ENCODE measurements around the gene ATP5IF1. TPM values are rescaled to one million over a fixed set of nuclear protein-coding genes. Genes with fewer than 3 reads are reported as not detected.
A peak's percentile ranks its signal among the peaks of the same experiment; 100 is the strongest.

ATP5IF1 gene
- total RNA-seq, 2 donors from 2014 or later = 125 to 195 TPM

DNA sequence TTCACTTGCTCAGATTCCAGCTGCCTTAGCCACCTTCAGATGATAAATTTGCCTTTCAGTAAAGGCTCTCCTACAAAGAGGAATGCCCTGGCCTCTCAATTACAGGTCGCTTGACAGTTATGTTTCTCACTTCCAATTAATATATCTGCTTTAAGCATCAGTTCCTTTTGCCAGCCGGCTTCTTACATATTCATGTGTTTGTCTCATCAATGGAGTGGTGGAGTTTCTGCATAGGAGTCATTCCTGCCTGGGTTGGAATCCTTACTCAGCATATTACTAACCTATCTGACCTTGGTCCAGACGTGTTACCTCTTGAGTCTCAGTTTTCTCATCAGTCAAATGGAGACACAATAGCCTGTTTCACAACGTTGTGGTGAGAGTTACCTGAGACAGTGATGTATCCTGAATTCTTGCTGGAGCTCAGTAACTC, 14.0 kb downstream of the ATP5IF1 start:
- no peaks in the 10 kb centered on the region for H3K9me3 Mint-ChIP-seq
- no peak for DNase-seq (ENCODE audit: low spot score in 2 of 2)
- H3K27ac Mint-ChIP-seq = peak overlapping the region; percentile 77 to 97
- H3K36me3 Mint-ChIP-seq = peaks cover 0 to 6% of the 10 kb centered on the region in 2 donors
- ATAC-seq = no peak

DNA sequence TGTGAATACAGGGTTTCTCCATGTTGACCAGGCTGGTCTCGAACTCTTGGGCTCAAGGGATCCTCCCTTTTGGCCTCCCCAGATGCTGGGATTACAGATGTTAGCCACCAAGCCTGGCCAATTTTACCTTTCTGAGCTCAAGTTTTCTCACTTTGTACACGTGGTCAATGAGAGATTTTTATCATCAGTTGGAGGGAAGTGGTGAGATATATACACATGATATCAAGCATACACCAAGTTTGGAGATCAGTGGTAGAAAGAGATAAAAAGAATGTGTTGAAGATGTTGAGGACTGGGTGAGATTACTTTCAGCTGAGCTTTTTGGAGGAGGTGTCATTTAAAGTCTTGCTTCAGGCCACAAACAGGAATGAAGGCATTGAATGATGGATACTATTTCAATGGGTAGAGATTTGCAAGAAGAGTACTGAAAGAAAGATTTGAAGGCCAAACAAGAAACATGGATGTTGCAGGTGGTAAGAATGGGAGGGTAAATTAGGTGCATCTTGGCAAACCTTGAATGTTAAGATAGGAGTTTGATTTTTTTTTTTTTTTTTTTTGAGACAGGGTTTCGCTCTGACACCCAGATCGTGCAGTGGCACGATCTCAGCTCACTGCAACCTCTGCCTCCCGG, 20.4 kb downstream of the ATP5IF1 start:
- peak overlapping the region; percentile 58 to 99 for H3K27ac Mint-ChIP-seq
- H3K36me3 Mint-ChIP-seq = peaks cover 7 to 13% of the 10 kb centered on the region in 2 donors
- ATAC-seq = no peak
- DNase-seq (ENCODE audit: low spot score in 2 of 2) = no peak
- H3K9me3 Mint-ChIP-seq = peaks cover 3 to 4% of the 10 kb centered on the region in 2 donors

DNA sequence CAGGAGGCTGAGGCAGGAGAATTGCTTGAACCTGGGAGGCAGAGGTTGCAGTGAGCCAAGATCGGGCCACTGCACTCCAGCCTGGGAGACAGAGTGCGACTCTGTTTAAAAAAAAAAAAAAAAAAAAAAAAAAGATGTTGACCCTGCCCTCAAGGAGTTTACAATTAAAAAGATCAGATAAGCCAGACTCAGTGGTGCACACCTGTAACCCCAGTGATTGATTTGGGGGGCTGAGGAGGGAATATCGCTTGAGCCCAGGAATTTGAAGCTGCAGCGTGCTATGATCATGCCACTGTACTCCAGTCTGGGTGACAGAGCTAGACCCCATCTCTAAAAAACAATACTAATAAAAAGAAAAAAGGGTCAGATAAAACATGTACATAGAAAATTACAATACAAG, 21.8 kb downstream of the ATP5IF1 start:
- Mint-ChIP-seq H3K36me3 (peaks cover 8 to 15% of the 10 kb centered on the region in 2 donors), H3K27ac (peak overlapping the region; percentile 98 to 99), H3K9me3 (peaks cover 3 to 4% of the 10 kb centered on the region in 2 donors)
- DNase-seq (ENCODE audit: low spot score in 2 of 2) (no peak), ATAC-seq (no peak)

DNA sequence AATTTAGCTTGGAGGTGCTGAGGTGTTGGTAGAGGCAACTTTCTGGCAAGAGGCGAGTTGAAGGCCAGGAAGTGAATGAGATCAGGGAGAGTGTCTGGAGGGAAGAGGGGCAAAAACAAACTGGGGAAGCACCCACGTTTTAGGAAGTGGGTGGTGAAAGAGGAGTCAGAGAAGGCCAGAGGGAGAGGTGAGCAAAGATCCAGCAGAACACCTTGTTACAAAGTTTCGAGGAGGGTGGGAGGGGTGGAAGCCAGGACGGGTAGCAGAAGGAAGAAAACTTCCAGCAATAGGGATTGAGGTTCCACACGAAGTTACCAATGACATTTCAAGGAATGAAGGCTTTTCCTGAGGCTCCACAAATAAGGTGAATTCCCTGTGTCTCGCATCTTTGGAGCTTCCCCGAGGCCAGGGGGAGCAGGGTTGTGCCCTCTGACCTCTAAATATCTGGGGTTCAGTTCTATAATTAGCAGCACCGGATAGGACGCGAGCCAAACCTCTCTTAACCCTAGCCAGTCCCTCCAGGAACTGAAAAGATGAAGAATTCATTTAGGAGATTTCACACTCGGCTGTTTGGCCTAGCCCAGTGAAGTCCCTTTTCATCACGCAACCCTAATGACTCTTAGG, 22.8 kb downstream of the ATP5IF1 start:
- ATAC-seq (peak in 1 of 2 donors; percentile 46), DNase-seq (ENCODE audit: low spot score in 2 of 2) (no peak)
- H3K36me3 Mint-ChIP-seq = peaks cover 8 to 15% of the 10 kb centered on the region in 2 donors
- peaks cover 3 to 4% of the 10 kb centered on the region in 2 donors for H3K9me3 Mint-ChIP-seq
- peak overlapping the region; percentile 98 to 99 for H3K27ac Mint-ChIP-seq

DNA sequence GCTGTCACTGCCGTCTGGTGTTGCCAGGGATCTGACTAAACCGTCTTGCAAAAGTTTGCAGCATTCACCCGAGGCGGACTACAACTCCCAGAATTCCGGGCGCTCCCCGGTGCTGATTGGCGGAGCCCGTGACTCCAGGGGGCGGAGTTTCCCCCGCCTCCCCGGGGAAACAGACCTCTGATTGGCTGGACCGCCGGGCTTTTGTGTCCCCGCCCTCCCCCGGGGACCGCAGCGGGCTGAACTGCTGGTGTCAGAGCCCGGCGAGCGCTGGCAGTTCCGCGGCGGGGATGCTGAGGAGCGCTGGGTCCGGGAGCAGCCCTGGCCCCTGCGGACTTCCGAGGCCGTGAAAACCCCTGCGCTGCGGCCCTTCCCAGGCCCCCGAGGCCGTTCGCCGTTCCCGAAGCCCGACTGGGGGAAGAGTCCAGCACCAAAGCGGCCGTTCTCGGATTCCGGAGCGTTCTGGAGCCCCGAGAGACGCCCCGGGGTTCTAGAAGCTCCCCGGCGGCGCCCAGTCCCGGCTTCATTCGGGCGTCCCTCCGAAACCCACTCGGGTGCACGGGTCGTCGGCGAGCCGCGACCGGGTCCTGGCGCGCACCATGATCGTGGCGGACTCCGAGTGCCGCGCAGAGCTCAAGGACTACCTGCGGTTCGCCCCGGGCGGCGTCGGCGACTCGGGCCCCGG, 23.5 kb downstream of the ATP5IF1 start, which contains the start of gene SESN2:
TSS of gene SESN2 (plus strand) at position 267 of the 682 bp plus-strand sequence. CDS start at position 597, 330 bp downstream.
- Mint-ChIP-seq H3K9me3 (peaks cover 3 to 4% of the 10 kb centered on the region in 2 donors), H3K27ac (peak within 1 kb of the TSS; percentile 98 to 99), H3K36me3 (peaks cover 8 to 15% of the 10 kb centered on the region in 2 donors)
- ATAC-seq = peak; percentile 91 to 96
- DNase-seq (ENCODE audit: low spot score in 2 of 2) = peak; percentile 99 to 100

DNA sequence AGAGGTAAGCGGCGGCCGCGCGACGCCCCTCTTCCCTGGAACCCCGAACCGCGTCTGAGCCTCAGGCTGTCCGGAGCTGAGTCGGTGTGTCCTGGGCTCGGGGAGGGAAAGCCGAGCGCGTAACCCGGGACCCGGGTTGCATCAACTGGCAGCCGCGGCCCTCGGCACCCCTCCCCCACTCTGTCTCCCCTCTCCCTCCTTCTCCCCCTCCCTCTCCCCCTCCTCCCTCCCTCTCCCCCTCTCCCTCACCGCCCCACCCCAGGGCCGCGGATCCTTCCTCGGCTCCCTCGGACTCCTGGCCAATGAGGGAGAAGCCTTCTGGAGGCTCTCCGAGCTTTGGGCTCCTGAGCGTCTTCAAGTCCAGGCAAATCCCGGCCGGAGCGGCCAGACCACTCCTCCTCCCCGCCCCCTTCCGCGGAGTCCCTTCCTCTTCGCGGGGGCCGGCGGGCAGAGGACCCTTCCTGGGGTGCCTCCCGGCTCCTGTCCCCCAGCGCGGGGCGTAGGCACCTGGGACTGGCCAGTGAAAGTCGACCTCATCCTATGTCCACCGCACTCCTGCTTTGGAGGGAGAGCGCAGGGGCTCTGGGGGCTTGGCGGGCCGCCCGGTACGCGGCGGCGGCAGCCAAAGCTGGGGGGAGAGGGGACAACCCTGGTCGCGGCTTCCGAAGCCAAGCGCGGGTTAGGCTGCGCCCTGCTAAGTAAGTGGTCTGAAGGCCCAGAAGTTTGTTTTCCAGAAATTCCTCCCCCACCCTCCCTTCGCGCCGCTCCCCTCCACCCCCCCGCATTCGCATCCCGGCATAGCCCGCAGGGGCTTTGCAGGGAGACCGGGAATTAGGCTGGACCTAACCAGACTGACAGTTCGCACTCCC, 24.2 kb downstream of the ATP5IF1 start:
- ATAC-seq = no peak

DNA sequence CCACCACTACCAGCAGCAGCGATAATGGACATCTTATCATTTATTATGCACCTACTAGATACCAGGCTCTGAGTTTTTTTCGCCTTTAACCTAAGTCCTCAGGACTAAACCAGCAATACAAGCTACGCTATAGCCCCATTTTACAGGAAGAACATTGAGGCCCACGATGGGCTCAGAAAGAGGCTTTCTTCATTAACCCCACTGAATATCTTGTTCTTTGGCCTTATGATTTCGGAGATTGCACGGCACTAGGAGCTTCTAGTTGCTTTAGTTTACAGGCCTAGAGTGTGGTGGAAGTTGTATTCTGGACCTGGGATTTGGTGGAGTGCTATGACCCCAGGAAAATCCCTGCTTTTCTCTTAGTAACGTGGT, 24.9 kb downstream of the ATP5IF1 start:
- Mint-ChIP-seq H3K36me3 (peaks cover 8 to 15% of the 10 kb centered on the region in 2 donors), H3K9me3 (peaks cover 3 to 4% of the 10 kb centered on the region in 2 donors), H3K27ac (peak overlapping the region in 1 of 2 donors; percentile 51)
- DNase-seq (ENCODE audit: low spot score in 2 of 2) (no peak), ATAC-seq (no peak)

More for the DNA sequence above, 24.2 kb downstream of the ATP5IF1 start:
- H3K36me3 Mint-ChIP-seq = peaks cover 8 to 15% of the 10 kb centered on the region in 2 donors
- H3K9me3 Mint-ChIP-seq = peaks cover 3 to 4% of the 10 kb centered on the region in 2 donors
- H3K27ac Mint-ChIP-seq = peak overlapping the region in 1 of 2 donors; percentile 99
- peak; percentile 39 to 65 for DNase-seq (ENCODE audit: low spot score in 2 of 2)

DNA sequence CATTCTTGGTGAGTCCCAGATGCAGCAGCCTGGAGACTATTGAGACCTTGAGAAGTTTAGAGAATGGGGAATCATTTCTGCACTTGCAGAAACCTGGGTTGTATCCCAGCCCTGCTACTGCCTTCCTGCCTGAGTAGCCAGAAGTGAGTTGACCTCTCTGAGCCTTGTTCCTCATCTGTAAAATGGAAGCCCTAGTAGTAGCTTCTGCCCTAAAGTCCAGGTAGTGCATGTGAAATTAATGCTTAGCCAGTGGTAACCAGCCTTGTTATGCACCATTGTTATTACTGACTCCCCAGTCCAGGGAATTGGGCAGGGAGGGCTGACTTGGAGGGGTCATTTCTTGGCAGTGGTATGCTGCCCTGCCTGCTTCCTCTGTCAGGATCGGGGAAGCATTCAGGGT, 29.0 kb downstream of the ATP5IF1 start:
- ATAC-seq = no peak
- Mint-ChIP-seq H3K9me3 (no peaks in the 10 kb centered on the region), H3K36me3 (peaks cover 8 to 9% of the 10 kb centered on the region in 2 donors)

DNA sequence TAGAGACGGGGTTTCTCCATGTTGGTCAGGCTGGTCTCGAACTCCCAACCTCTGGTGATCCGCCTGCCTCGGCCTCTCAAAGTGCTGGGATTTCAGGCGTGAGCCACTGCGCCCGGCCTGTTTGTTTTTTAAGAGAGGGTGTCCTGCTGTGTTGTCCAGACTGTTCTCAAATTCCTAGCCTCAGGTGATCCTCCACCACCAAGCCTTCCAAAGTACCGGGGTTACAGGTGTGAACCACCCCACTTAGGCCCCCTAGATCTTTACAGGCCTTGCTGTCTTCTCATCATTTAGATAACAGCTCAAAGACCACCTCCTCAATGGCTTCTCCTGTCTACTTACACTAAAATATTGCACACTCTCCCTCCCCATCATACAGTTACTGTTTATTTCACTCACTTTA, 29.7 kb downstream of the ATP5IF1 start:
- H3K27ac Mint-ChIP-seq = no peak overlapping the region

More for the DNA sequence above, 29.0 kb downstream of the ATP5IF1 start:
- no peak for DNase-seq (ENCODE audit: low spot score in 2 of 2)
- H3K27ac Mint-ChIP-seq = no peak overlapping the region

DNA sequence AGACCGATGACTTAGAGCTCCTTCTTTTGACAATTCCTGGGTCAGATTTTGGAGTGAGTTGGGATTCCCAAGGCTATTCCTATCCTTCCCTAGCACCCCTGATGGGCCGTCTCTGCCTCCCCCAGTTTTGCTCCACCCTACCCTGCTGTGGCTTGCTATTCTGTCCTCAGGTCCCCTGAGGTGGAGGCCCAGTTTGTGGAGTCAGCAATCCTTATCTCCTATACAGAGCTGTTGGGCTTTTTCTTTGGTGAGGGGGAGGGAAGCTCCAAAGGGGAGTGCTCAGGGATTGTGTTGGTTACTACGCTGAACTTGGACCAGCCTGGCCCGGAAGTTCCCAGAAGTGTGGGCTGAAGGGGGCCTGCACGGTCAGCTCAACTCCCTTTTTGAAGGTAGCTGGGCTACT, 31.0 kb downstream of the ATP5IF1 start:
- no peak for ATAC-seq
- no peak overlapping the region for H3K27ac Mint-ChIP-seq
- H3K36me3 Mint-ChIP-seq = no peaks in the 10 kb centered on the region
- no peaks in the 10 kb centered on the region for H3K9me3 Mint-ChIP-seq
- no peak for DNase-seq (ENCODE audit: low spot score in 2 of 2)

More for the DNA sequence above, 29.7 kb downstream of the ATP5IF1 start:
- Mint-ChIP-seq H3K36me3 (peaks cover 8 to 9% of the 10 kb centered on the region in 2 donors), H3K9me3 (no peaks in the 10 kb centered on the region)
- ATAC-seq (no peak), DNase-seq (ENCODE audit: low spot score in 2 of 2) (no peak)

DNA sequence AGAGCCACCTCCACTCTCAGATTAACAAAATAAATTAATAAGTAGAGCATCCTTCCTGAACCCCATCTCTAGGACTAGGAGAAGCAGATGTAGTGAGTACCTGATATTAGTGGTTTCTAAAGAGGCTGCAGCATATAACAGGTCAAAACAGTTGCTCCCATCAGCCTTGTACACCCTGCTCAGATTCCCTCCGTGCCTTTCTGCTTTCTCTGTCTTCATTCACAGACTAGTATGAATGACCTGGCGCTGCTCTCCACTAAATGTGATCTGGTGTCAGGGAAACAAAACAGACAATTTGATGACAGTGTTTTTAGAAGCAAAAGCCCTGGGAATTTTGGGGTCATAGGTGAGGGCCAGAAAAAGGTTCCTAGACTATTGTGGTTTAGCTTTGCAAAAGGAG, 31.7 kb downstream of the ATP5IF1 start:
- Mint-ChIP-seq H3K36me3 (no peaks in the 10 kb centered on the region), H3K27ac (peak overlapping the region in 1 of 2 donors; percentile 62), H3K9me3 (no peaks in the 10 kb centered on the region)
- ATAC-seq = no peak
- no peak for DNase-seq (ENCODE audit: low spot score in 2 of 2)

DNA sequence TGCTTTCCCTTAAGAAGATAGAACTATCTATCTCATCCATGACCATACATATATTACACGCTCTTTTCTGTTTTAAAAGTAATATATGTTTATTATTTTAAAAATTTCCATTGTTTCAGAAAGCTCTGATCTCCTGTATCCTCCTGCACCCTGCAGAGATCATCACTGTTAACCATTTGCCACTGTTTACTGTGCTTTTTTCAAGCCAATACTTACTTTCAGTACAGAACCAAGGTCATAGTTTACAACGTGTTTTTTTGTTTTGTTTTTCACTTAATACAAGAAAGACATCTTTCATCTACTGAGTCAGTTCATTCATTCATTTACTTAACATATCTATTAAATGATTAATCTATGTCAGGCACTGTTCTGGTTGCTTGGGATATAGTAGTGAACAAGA, 33.6 kb downstream of the ATP5IF1 start:
- ATAC-seq (no peak), DNase-seq (ENCODE audit: low spot score in 2 of 2) (no peak)
- no peak overlapping the region for H3K27ac Mint-ChIP-seq
- H3K9me3 Mint-ChIP-seq = no peaks in the 10 kb centered on the region
- peaks cover 0 to 12% of the 10 kb centered on the region in 2 donors for H3K36me3 Mint-ChIP-seq

DNA sequence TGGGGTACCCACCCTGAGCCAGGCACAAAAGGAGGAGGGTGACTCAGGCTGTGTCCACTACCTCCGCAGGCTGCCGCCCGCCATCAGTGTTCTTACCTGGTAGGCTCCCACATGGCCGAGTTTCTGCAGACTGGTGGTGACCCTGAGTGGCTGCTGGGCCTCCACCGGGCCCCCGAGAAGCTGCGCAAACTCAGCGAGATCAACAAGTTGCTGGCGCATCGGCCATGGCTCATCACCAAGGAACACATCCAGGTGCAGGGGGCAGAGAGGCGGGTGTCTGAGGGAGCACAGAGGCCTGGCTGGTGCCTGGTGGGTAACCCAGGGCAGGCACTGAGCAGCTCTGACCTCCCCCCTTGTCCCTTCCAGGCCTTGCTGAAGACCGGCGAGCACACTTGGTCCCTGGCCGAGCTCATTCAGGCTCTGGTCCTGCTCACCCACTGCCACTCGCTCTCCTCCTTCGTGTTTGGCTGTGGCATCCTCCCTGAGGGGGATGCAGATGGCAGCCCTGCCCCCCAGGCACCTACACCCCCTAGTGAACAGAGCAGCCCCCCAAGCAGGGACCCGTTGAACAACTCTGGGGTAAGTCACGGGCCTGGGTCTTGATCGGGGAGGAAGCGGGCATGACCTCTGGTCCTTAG, 36.4 kb downstream of the ATP5IF1 start:
- Mint-ChIP-seq H3K9me3 (no peaks in the 10 kb centered on the region), H3K27ac (no peak overlapping the region), H3K36me3 (peaks cover 0 to 12% of the 10 kb centered on the region in 2 donors)
- DNase-seq (ENCODE audit: low spot score in 2 of 2) = no peak
- ATAC-seq = no peak

DNA sequence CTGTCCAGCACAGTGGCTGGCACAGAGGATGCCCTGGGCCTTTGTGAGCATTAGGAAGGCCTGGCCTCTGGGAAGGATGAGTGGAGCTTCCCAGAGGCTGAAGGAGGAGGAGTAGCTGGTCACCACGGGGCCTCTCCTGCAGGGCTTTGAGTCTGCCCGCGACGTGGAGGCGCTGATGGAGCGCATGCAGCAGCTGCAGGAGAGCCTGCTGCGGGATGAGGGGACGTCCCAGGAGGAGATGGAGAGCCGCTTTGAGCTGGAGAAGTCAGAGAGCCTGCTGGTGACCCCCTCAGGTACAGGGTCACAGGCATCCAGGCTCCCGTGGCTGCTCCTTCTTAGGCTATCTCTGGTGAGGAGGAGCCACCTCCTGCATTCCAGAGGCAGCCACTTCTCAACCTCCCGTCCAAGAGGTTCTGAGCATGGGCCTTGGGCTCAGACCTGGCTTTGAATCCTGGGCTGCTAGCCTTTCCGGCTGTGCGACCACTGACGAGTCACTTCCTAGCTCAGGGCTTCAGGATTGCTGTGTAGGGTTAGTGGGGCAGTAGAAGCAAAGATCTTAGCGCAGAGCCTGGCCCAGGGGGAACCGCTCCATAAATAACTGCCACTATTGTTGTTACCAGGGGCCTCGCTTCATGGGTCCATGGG, 37.4 kb downstream of the ATP5IF1 start:
- ATAC-seq (no peak), DNase-seq (ENCODE audit: low spot score in 2 of 2) (no peak)
- H3K36me3 Mint-ChIP-seq = peaks cover 0 to 12% of the 10 kb centered on the region in 2 donors
- peak overlapping the region in 1 of 2 donors; percentile 55 for H3K27ac Mint-ChIP-seq
- no peaks in the 10 kb centered on the region for H3K9me3 Mint-ChIP-seq

DNA sequence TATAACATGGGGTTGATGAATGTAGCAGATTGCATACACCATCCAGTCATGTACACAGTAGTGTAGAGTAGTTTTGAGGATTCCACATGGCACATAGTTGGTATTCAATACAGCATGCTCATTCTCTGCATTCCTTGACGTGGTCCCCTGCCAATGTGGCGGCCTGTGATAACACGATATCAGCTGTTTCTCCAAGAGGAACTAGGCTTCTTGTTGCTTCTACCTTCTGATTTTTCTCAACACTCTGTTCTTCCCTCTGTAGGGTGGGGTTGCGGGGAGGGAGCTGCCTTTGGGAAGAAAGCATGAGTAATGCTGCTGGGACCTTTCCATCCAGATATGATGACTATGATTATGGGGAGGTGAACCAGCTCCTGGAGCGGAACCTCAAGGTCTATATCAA, 42.8 kb downstream of the ATP5IF1 start:
- Mint-ChIP-seq H3K9me3 (no peaks in the 10 kb centered on the region), H3K36me3 (peaks cover 0 to 10% of the 10 kb centered on the region in 2 donors), H3K27ac (no peak overlapping the region)
- DNase-seq (ENCODE audit: low spot score in 2 of 2) (no peak), ATAC-seq (no peak)

Data from activated naive CD4-positive, alpha-beta T cell treated with anti-CD3 and anti-CD28 coated beads, Interleukin-2, amount 50 U/mL, for 72 hours (primary cell).